HepG2 (cell line): Measurements from ENCODE around the gene RPL23. TPM values are rescaled to one million over a fixed set of nuclear protein-coding genes. Genes with fewer than 3 reads are reported as not detected.

Experiments used
- BHLHE40 ChIP-seq: IDR thresholded peaks from 2 replicates; pipeline ENCODE4 v1.6.1; 2011; ENCODE audit warnings: low read length, improper control_type of control experiment
- ESRRA ChIP-seq: sonication (generic); formaldehyde crosslinking; IDR thresholded peaks from 2 replicates; pipeline ENCODE4 v1.5.1; 2020; ENCODE audit warnings: mild to moderate bottlenecking, low read depth, missing genetic modification reagents
- KDM2A ChIP-seq: sonication (generic); formaldehyde crosslinking; IDR thresholded peaks from 2 replicates; pipeline ENCODE4 v1.4.0; 2020; ENCODE audit warnings: low read depth, missing genetic modification reagents, borderline replicate concordance
- MAF1 ChIP-seq: sonication (generic); formaldehyde crosslinking; IDR thresholded peaks from 2 replicates; pipeline ENCODE4 v1.5.0; 2020; ENCODE audit warnings: missing genetic modification reagents, borderline replicate concordance
- NCOA5 ChIP-seq: sonication (generic); formaldehyde crosslinking; IDR thresholded peaks from 2 replicates; pipeline ENCODE4 v1.4.0; 2020; ENCODE audit warnings: missing genetic modification reagents
- NFKB2 ChIP-seq: sonication (generic); formaldehyde crosslinking; IDR thresholded peaks from 2 replicates; pipeline ENCODE4 v1.4.0; 2020; ENCODE audit warnings: missing genetic modification reagents, borderline replicate concordance
- POLR2A ChIP-seq, 2 experiments: IDR thresholded peaks; 2 replicates each; pipeline ENCODE4 v1.6.1; 2011; ENCODE audit warnings: low read depth in 2 of 2, low read length in 2 of 2, mild to moderate bottlenecking in 1 of 2, moderate library complexity in 1 of 2; ENCODE audit not compliant: insufficient read depth in 1 of 2
- TBX2 ChIP-seq: sonication (generic); formaldehyde crosslinking; IDR thresholded peaks from 2 replicates; pipeline ENCODE4 v1.5.0; 2020; ENCODE audit warnings: missing genetic modification reagents, mild to moderate bottlenecking, borderline replicate concordance
- TOE1 ChIP-seq: sonication (generic); formaldehyde crosslinking; IDR thresholded peaks from 2 replicates; pipeline ENCODE4 v1.4.0; 2020; ENCODE audit warnings: mild to moderate bottlenecking, missing genetic modification reagents
- ZNF260 ChIP-seq: sonication (generic); formaldehyde crosslinking; IDR thresholded peaks from 2 replicates; pipeline ENCODE4 v1.4.0; 2020; ENCODE audit warnings: missing genetic modification reagents, low read depth, mild to moderate bottlenecking, borderline replicate concordance
- ZNF3 ChIP-seq: IDR thresholded peaks from 2 replicates; pipeline ENCODE4 v1.7.0; 2017; ENCODE audit warnings: inconsistent platforms
- ZNF501 ChIP-seq: sonication (generic); formaldehyde crosslinking; IDR thresholded peaks from 2 replicates; pipeline ENCODE4 v1.5.1; 2020; ENCODE audit warnings: mild to moderate bottlenecking, moderate library complexity, missing genetic modification reagents
- ZNF737 ChIP-seq: sonication (generic); formaldehyde crosslinking; IDR thresholded peaks from 2 replicates; pipeline ENCODE4 v1.5.0; 2020; ENCODE audit warnings: missing genetic modification reagents, mild to moderate bottlenecking, borderline replicate concordance
- ZNF883 ChIP-seq: sonication (generic); formaldehyde crosslinking; IDR thresholded peaks from 2 replicates; pipeline ENCODE4 v1.5.1; 2020; ENCODE audit warnings: mild to moderate bottlenecking, missing genetic modification reagents; ENCODE audit errors: not compliant biosample characterization
- polyA plus RNA-seq, 8 experiments: library from polyadenylated mRNA; depleted of rRNA in 3 of 8; stranded (reverse) in 7 of 8; unstranded in 1 of 8; fragments of >200 nt; fragmentation: Illumina TruSeq in 4 of 8; extraction: Trizol in 4 of 8; gene quantifications; 2 replicates each; pipeline versions ENCODE4 v1.2.1 to v1.2.3, GENCODE V29; 2011 to 2016; ENCODE audit warnings: low read depth in 4 of 8, missing spikeins in 1 of 8, mixed read lengths in 1 of 8; ENCODE audit not compliant: insufficient read depth in 1 of 8
- total RNA-seq, 5 experiments: library from RNA; depleted of rRNA; stranded (reverse); fragments of >200 nt; fragmentation: Illumina TruSeq; extraction: Trizol; gene quantifications; 2 replicates each; pipeline ENCODE4 v1.2.3, GENCODE V29; 2016; ENCODE audit warnings: low read depth in 1 of 5
- TF ChIP-seq, protein P1 (sequence below): IDR thresholded peaks from 2 replicates; pipeline ENCODE4 v1.6.1; 2016; ENCODE audit warnings: low read depth, missing genetic modification reagents, missing compliant biosample characterization
- TF ChIP-seq, protein P2 (sequence below): sonication (generic); formaldehyde crosslinking; conservative IDR thresholded peaks from 2 replicates; pipeline ENCODE4 v1.4.0; 2020; ENCODE audit warnings: mild to moderate bottlenecking, missing genetic modification reagents, moderate library complexity
- TF ChIP-seq, protein P3 (sequence below), 2 experiments: sonication (generic) in 1 of 2; formaldehyde crosslinking in 1 of 2; IDR thresholded peaks; 2 replicates each; pipeline versions ENCODE4 v1.5.1 to v1.6.1; 2011 to 2020; ENCODE audit warnings: borderline replicate concordance in 1 of 2, low read depth in 1 of 2, low read length in 1 of 2, mild to moderate bottlenecking in 1 of 2, missing genetic modification reagents in 1 of 2, moderate library complexity in 1 of 2

Gene RPL23
- total and polyA plus RNA-seq, 2 of the 13 experiments (the other 11 are each of a cell fraction or from before 2014, with no cell fraction given) = 2,790 to 4,860 TPM

DNA sequence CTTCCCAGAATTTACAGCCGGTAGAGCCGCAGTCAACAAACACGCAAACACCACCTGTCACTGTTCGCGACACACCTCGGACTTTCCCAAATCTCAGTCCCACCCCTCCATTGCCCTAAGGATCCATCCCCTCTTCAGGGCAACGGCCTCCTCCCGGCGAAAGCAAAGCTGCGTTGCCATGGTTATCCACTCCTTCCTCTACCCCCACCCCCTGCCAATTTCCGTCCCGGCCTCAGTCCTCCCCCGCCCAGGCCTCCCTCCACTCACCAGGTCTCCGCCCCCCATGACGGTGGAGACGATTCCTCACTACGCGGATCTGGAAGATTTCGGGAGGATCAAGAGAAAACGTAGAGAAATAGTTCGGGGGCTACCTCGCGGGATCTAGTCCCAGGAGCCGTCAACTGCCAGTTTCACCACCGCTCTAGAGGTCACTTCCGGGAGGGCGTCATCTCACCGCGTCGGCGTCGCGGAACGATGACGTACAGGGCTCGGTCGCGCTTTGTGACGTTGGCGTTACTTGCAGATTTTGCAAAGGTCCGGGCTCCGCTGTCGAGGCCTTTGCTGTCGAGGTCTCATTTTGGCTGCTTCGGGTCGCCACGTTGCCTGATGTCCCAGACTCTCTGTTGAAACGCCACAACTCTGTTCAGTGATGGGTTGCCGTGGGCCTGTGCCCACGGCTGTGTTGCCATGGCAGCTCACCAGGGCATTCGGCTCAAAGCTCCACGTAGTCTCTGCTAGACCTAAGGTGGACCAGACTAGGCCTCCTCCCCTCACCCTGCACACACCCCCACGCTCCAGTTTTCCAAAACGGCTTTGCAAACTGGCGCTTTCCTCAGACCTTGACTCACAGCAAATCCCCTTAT is 28.4 kb downstream of the RPL23 start, which contains the start of gene CWC25 (continued):
- TF ChIP-seq NCOA5 (CRISPR knock-in tag) = no peak
- TF ChIP-seq KDM2A = peak; percentile 97
- peak; percentile 89; the same call in 1 of the 2 replicates for TF ChIP-seq NFKB2 (CRISPR knock-in tag)
- peak; percentile 97 for TF ChIP-seq ZNF501 (CRISPR knock-in tag)
- TF ChIP-seq TOE1 (CRISPR knock-in tag) = peak; percentile 76; the same call in 1 of the 2 replicates
- 0 out of 2 replicates have a peak, but pooled peaks have one; percentile 75 for TF ChIP-seq MAF1 (CRISPR knock-in tag)
- TF ChIP-seq, protein P1, sequence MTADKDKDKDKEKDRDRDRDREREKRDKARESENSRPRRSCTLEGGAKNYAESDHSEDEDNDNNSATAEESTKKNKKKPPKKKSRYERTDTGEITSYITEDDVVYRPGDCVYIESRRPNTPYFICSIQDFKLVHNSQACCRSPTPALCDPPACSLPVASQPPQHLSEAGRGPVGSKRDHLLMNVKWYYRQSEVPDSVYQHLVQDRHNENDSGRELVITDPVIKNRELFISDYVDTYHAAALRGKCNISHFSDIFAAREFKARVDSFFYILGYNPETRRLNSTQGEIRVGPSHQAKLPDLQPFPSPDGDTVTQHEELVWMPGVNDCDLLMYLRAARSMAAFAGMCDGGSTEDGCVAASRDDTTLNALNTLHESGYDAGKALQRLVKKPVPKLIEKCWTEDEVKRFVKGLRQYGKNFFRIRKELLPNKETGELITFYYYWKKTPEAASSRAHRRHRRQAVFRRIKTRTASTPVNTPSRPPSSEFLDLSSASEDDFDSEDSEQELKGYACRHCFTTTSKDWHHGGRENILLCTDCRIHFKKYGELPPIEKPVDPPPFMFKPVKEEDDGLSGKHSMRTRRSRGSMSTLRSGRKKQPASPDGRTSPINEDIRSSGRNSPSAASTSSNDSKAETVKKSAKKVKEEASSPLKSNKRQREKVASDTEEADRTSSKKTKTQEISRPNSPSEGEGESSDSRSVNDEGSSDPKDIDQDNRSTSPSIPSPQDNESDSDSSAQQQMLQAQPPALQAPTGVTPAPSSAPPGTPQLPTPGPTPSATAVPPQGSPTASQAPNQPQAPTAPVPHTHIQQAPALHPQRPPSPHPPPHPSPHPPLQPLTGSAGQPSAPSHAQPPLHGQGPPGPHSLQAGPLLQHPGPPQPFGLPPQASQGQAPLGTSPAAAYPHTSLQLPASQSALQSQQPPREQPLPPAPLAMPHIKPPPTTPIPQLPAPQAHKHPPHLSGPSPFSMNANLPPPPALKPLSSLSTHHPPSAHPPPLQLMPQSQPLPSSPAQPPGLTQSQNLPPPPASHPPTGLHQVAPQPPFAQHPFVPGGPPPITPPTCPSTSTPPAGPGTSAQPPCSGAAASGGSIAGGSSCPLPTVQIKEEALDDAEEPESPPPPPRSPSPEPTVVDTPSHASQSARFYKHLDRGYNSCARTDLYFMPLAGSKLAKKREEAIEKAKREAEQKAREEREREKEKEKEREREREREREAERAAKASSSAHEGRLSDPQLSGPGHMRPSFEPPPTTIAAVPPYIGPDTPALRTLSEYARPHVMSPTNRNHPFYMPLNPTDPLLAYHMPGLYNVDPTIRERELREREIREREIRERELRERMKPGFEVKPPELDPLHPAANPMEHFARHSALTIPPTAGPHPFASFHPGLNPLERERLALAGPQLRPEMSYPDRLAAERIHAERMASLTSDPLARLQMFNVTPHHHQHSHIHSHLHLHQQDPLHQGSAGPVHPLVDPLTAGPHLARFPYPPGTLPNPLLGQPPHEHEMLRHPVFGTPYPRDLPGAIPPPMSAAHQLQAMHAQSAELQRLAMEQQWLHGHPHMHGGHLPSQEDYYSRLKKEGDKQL = peak; percentile 49; the same call in 1 of the 2 replicates
- TF ChIP-seq ESRRA (CRISPR knock-in tag) = no peak; the same call in 1 of the 2 replicates
- TF ChIP-seq POLR2A (IDR thresholded peaks at IDR 0.05; ENCODE audit: insufficient read depth in 1 of 2, low read depth in 2 of 2, low read length in 2 of 2) = peak; percentile 97 to 98
- TF ChIP-seq, protein P2, sequence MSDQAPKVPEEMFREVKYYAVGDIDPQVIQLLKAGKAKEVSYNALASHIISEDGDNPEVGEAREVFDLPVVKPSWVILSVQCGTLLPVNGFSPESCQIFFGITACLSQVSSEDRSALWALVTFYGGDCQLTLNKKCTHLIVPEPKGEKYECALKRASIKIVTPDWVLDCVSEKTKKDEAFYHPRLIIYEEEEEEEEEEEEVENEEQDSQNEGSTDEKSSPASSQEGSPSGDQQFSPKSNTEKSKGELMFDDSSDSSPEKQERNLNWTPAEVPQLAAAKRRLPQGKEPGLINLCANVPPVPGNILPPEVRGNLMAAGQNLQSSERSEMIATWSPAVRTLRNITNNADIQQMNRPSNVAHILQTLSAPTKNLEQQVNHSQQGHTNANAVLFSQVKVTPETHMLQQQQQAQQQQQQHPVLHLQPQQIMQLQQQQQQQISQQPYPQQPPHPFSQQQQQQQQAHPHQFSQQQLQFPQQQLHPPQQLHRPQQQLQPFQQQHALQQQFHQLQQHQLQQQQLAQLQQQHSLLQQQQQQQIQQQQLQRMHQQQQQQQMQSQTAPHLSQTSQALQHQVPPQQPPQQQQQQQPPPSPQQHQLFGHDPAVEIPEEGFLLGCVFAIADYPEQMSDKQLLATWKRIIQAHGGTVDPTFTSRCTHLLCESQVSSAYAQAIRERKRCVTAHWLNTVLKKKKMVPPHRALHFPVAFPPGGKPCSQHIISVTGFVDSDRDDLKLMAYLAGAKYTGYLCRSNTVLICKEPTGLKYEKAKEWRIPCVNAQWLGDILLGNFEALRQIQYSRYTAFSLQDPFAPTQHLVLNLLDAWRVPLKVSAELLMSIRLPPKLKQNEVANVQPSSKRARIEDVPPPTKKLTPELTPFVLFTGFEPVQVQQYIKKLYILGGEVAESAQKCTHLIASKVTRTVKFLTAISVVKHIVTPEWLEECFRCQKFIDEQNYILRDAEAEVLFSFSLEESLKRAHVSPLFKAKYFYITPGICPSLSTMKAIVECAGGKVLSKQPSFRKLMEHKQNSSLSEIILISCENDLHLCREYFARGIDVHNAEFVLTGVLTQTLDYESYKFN (CRISPR knock-in tag) = peak; percentile 69; the same call in 1 of the 2 replicates
- TF ChIP-seq ZNF883 (CRISPR knock-in tag) = peak; percentile 94
- no peak for TF ChIP-seq ZNF3 (CRISPR knock-in tag)
- peak; percentile 94 for TF ChIP-seq ZNF737 (CRISPR knock-in tag)
- no peak for TF ChIP-seq ZNF260 (CRISPR knock-in tag)
- TF ChIP-seq TBX2 (CRISPR knock-in tag) = peak; percentile 85
- TF ChIP-seq BHLHE40 = peak; percentile 54; the same call in 1 of the 2 replicates
- TF ChIP-seq, protein P3, sequence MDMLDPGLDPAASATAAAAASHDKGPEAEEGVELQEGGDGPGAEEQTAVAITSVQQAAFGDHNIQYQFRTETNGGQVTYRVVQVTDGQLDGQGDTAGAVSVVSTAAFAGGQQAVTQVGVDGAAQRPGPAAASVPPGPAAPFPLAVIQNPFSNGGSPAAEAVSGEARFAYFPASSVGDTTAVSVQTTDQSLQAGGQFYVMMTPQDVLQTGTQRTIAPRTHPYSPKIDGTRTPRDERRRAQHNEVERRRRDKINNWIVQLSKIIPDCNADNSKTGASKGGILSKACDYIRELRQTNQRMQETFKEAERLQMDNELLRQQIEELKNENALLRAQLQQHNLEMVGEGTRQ (IDR thresholded peaks at IDR 0.05; ENCODE audit: low read depth, low read length) = no peak
- TF ChIP-seq, protein P3 (CRISPR knock-in tag; IDR thresholded peaks at IDR 0.05; ENCODE audit: borderline replicate concordance) = peak; percentile 39; the same call in 1 of the 2 replicates
